Measurements from ENCODE around the gene PHF19. TPM values are rescaled to one million over a fixed set of nuclear protein-coding genes. Genes with fewer than 3 reads are reported as not detected.

Gene PHF19
- polyA plus RNA-seq, 2 of the 4 experiments (the other 2 are of a cell fraction): 50.7 to 102 TPM

GRCh38 chr9:120857902-120858301 is 19.1 kb downstream of the PHF19 start:
- Histone ChIP-seq H3K9me3 (no peaks in the 10 kb centered on the region), H3K4me2 (no peak overlapping the region), H3K27ac (no peak overlapping the region), H3K4me1 (no peaks in the 10 kb centered on the region), H3K4me3 (no peak overlapping the region)
- POLR2A ChIA-PET: interaction anchor here (1.8 kb wide), 1 partner anchor 65 kb away, joined by 7 read pairs; the partner anchor contains the start of gene FBXW2
- no peak for DNase-seq (ENCODE audit: low read depth in 1 of 2, low spot score in 1 of 2)
- no peak for FAIRE-seq
- no peak for ATAC-seq
- 92% methylated on average over 11 of the region's 11 CpGs for WGBS (ENCODE audit: missing lambda C conversion rate)
- CTCF ChIA-PET: interaction anchor here (1.0 to 2.7 kb wide), 3 partner anchors 9 to 79 kb away, joined by 3 to 13 read pairs (median 4); no protein-coding TSS in a partner anchor
- TF ChIP-seq SREBF2 (IDR thresholded peaks at IDR 0.05) (no peak), FOSL2 (IDR thresholded peaks at IDR 0.05) (no peak), FOSL2 (CRISPR knock-in tag; IDR thresholded peaks at IDR 0.05) (peak; percentile 35; the same call in 1 of the 2 replicates)

DNA sequence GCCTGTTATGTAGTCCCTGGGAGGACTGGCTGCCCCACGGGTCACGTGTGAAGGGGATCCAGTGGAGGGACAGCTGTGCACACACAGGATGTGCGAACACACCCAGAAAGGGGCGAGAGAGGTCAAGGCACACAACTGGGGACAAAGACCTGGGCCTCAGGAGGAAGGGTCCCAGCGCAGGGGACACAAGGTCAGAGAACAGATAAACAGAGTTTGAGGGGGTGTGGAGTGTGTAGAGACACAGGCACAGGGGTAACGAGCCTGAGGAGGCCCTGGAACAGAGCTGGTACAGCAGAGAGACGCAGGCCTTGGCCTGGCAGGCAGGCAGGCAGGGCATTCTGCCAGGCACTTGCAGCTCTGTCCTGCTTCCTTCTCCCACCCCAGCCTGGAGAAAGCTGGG is 19.5 kb downstream of the PHF19 start:
- FAIRE-seq (no peak), ATAC-seq (peak in 1 of 2 experiments; percentile 12; a peak in 1 of 6 replicates), DNase-seq (ENCODE audit: low read depth in 1 of 2, low spot score in 1 of 2) (no peak)
- CTCF ChIA-PET: interaction anchor here (1.0 to 2.7 kb wide), 3 partner anchors 9 to 79 kb away, joined by 3 to 13 read pairs (median 4); no protein-coding TSS in a partner anchor
- POLR2A ChIA-PET: interaction anchor here (0.6 to 1.8 kb wide), 2 partner anchors 64 to 65 kb away, joined by 7 to 10 read pairs; partner anchors contain the start of gene FBXW2
- H3K4me2 ChIP-seq: no peak overlapping the region
- H3K4me3 ChIP-seq: no peak overlapping the region
- 92% methylated on average over 7 of the region's 7 CpGs for WGBS (ENCODE audit: missing lambda C conversion rate)
- no peaks in the 10 kb centered on the region for H3K9me3 ChIP-seq
- TF ChIP-seq, protein P1, sequence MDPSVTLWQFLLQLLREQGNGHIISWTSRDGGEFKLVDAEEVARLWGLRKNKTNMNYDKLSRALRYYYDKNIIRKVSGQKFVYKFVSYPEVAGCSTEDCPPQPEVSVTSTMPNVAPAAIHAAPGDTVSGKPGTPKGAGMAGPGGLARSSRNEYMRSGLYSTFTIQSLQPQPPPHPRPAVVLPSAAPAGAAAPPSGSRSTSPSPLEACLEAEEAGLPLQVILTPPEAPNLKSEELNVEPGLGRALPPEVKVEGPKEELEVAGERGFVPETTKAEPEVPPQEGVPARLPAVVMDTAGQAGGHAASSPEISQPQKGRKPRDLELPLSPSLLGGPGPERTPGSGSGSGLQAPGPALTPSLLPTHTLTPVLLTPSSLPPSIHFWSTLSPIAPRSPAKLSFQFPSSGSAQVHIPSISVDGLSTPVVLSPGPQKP (IDR thresholded peaks at IDR 0.05; ENCODE audit: low read depth, low read length): no peak
- TF ChIP-seq, protein P2, sequence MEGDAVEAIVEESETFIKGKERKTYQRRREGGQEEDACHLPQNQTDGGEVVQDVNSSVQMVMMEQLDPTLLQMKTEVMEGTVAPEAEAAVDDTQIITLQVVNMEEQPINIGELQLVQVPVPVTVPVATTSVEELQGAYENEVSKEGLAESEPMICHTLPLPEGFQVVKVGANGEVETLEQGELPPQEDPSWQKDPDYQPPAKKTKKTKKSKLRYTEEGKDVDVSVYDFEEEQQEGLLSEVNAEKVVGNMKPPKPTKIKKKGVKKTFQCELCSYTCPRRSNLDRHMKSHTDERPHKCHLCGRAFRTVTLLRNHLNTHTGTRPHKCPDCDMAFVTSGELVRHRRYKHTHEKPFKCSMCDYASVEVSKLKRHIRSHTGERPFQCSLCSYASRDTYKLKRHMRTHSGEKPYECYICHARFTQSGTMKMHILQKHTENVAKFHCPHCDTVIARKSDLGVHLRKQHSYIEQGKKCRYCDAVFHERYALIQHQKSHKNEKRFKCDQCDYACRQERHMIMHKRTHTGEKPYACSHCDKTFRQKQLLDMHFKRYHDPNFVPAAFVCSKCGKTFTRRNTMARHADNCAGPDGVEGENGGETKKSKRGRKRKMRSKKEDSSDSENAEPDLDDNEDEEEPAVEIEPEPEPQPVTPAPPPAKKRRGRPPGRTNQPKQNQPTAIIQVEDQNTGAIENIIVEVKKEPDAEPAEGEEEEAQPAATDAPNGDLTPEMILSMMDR (IDR thresholded peaks at IDR 0.05): no peak
- TF ChIP-seq MAFK (IDR thresholded peaks at IDR 0.05; ENCODE audit: partially characterized antibody) (no peak), ATOH8 (CRISPR knock-in tag; IDR thresholded peaks at IDR 0.05; ENCODE audit: low read depth) (no peak), SREBF2 (IDR thresholded peaks at IDR 0.05) (no peak), EP300 (IDR thresholded peaks at IDR 0.05) (no peak)
- no peaks in the 10 kb centered on the region for H3K4me1 ChIP-seq
- no peak overlapping the region for H3K27ac ChIP-seq

GRCh38 chr9:120856700-120857099 is 20.3 kb downstream of the PHF19 start:
- FAIRE-seq (no peak), ATAC-seq (no peak), DNase-seq (ENCODE audit: low read depth in 1 of 2, low spot score in 1 of 2) (no peak)
- Histone ChIP-seq H3K9me3 (no peaks in the 10 kb centered on the region), H3K4me3 (no peak overlapping the region), H3K27ac (no peak overlapping the region), H3K4me1 (no peaks in the 10 kb centered on the region), H3K4me2 (no peak overlapping the region)
- ChIA-PET CTCF (interaction anchor here (1.5 to 2.7 kb wide), 4 partner anchors 10 to 80 kb away, joined by 3 to 13 read pairs (median 4); no protein-coding TSS in a partner anchor), POLR2A (interaction anchor here (0.6 to 1.8 kb wide), 4 partner anchors 12 to 65 kb away, joined by 3 to 10 read pairs (median 6); partner anchors contain the start of gene FBXW2)
- TF ChIP-seq, protein P3, sequence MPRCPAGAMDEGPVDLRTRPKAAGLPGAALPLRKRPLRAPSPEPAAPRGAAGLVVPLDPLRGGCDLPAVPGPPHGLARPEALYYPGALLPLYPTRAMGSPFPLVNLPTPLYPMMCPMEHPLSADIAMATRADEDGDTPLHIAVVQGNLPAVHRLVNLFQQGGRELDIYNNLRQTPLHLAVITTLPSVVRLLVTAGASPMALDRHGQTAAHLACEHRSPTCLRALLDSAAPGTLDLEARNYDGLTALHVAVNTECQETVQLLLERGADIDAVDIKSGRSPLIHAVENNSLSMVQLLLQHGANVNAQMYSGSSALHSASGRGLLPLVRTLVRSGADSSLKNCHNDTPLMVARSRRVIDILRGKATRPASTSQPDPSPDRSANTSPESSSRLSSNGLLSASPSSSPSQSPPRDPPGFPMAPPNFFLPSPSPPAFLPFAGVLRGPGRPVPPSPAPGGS (IDR thresholded peaks at IDR 0.05): no peak
- TF ChIP-seq, protein P4, sequence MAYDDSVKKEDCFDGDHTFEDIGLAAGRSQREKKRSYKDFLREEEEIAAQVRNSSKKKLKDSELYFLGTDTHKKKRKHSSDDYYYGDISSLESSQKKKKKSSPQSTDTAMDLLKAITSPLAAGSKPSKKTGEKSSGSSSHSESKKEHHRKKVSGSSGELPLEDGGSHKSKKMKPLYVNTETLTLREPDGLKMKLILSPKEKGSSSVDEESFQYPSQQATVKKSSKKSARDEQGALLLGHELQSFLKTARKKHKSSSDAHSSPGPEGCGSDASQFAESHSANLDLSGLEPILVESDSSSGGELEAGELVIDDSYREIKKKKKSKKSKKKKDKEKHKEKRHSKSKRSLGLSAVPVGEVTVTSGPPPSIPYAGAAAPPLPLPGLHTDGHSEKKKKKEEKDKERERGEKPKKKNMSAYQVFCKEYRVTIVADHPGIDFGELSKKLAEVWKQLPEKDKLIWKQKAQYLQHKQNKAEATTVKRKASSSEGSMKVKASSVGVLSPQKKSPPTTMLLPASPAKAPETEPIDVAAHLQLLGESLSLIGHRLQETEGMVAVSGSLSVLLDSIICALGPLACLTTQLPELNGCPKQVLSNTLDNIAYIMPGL (CRISPR knock-in tag; IDR thresholded peaks at IDR 0.05; ENCODE audit: borderline replicate concordance): no peak
- TF ChIP-seq TP53 (CRISPR knock-in tag; IDR thresholded peaks at IDR 0.05) (no peak), CHD4 (IDR thresholded peaks at IDR 0.05; ENCODE audit: borderline replicate concordance) (no peak), EHMT2 (IDR thresholded peaks at IDR 0.05; ENCODE audit: low read depth) (no peak), KDM1A (IDR thresholded peaks at IDR 0.05; ENCODE audit: low read depth) (no peak), RCOR1 (IDR thresholded peaks at IDR 0.05; ENCODE audit: low read depth, low read length) (no peak), CEBPB (IDR thresholded peaks at IDR 0.05) (no peak), MAFK (IDR thresholded peaks at IDR 0.05; ENCODE audit: partially characterized antibody) (no peak), KDM5A (IDR thresholded peaks at IDR 0.05) (no peak), POLR2A (IDR thresholded peaks at IDR 0.05; ENCODE audit: low read length) (no peak), EHF (CRISPR knock-in tag; IDR thresholded peaks at IDR 0.05) (no peak), RNF2 (IDR thresholded peaks at IDR 0.05; ENCODE audit: borderline replicate concordance, low read depth) (no peak), ZNF302 (CRISPR knock-in tag; IDR thresholded peaks at IDR 0.05) (no peak), MAX (IDR thresholded peaks at IDR 0.05) (no peak), ESRRA (IDR thresholded peaks at IDR 0.05; ENCODE audit: borderline replicate concordance, low read length) (no peak), RARB (CRISPR knock-in tag; IDR thresholded peaks at IDR 0.05) (no peak), RFX5 (IDR thresholded peaks at IDR 0.05) (no peak), GATA3 (IDR thresholded peaks at IDR 0.05; ENCODE audit: borderline replicate concordance) (no peak)
- TF ChIP-seq, protein P5, sequence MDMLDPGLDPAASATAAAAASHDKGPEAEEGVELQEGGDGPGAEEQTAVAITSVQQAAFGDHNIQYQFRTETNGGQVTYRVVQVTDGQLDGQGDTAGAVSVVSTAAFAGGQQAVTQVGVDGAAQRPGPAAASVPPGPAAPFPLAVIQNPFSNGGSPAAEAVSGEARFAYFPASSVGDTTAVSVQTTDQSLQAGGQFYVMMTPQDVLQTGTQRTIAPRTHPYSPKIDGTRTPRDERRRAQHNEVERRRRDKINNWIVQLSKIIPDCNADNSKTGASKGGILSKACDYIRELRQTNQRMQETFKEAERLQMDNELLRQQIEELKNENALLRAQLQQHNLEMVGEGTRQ (IDR thresholded peaks at IDR 0.05): no peak
- 76% methylated on average over 4 of the region's 4 CpGs for WGBS (ENCODE audit: missing lambda C conversion rate)
